ENCODE results near the gene OMD. TPM values are rescaled to one million over a fixed set of nuclear protein-coding genes. Genes with fewer than 3 reads are reported as not detected.

Gene OMD
- total and polyA plus RNA-seq, 2 of the 8 experiments (the other 6 are each of a cell fraction or from before 2014, with no cell fraction given): not detected

DNA sequence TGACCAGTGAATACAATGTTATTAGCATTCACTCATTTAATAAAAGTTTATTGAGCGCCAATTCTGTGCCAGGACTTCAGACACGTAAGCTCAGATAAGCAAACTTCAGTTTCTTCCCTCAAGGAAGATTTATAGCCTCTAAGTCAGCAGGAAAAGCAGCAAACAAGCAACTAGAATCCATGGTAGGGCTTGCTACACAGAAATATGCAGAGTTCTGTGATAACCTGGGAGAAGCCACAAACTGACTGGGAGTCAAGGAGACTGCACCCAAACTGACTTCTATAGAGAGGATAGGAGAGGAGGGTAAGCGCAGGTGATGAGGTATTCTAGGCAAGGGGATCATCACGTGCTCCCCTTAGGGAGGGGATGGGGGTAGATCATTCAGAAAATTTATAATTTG lies 18.5 kb downstream of the OMD start:
- H2BK20ac ChIP-seq (ENCODE audit: low read length): no peak overlapping the region
- CTCF ChIA-PET (ENCODE audit: partially characterized antibody): no interaction called here
- no peak overlapping the region for H3K9ac ChIP-seq (replicated peaks in 1 of 4; ENCODE audit: extremely low read depth in 1 of 4, low read depth in 3 of 4, low read length in 3 of 4)
- H3K79me1 ChIP-seq (ENCODE audit: low read depth, low read length): no peaks in the 10 kb centered on the region
- FAIRE-seq (no peak), DNase-seq (ENCODE audit: low read depth in 1 of 2, low spot score in 2 of 2) (no peak)
- no peaks in the 10 kb centered on the region for H3K36me3 ChIP-seq (ENCODE audit: control insufficient read depth in 2 of 4, insufficient read depth in 4 of 4, low read length in 3 of 4)
- no peak overlapping the region for H2BK12ac ChIP-seq (ENCODE audit: low read depth, low read length)
- H4K5ac ChIP-seq (ENCODE audit: insufficient read length, low read depth, low read length): no peak overlapping the region
- H3K79me2 ChIP-seq (ENCODE audit: control insufficient read depth in 1 of 2, insufficient read depth in 2 of 2, low read length in 2 of 2): 0 out of 4 replicates have a peak, but pooled peaks cover 0 to 4% of the 10 kb centered on the region in 2 experiments
- H3K18ac ChIP-seq (ENCODE audit: extremely low read depth, low read length): no peak overlapping the region
- H4K20me1 ChIP-seq (replicated peaks in 1 of 2; ENCODE audit: control insufficient read depth in 1 of 2, insufficient read depth in 2 of 2, low read length in 2 of 2): no peaks in the 10 kb centered on the region
- no peak overlapping the region for H4K8ac ChIP-seq (ENCODE audit: extremely low read depth, insufficient read depth, low read length)
- H3K4ac ChIP-seq (replicated peaks; ENCODE audit: insufficient read length, low read depth, low read length): no peak overlapping the region
- H2AK5ac ChIP-seq (ENCODE audit: low read depth, low read length): no peak overlapping the region
- no peak overlapping the region for H3K14ac ChIP-seq (ENCODE audit: insufficient read length)
- no peak overlapping the region for H2BK120ac ChIP-seq (replicated peaks; ENCODE audit: low read depth, low read length)
- no peak for TF ChIP-seq GABPA (IDR thresholded peaks at IDR 0.05; ENCODE audit: borderline replicate concordance, insufficient read depth, low read length)
- H3K23me2 ChIP-seq (ENCODE audit: low read depth, low read length): no peaks in the 10 kb centered on the region
- H2BK5ac ChIP-seq (ENCODE audit: low read depth, low read length): no peak overlapping the region
- H3K4me1 ChIP-seq (replicated peaks in 1 of 4; ENCODE audit: control insufficient read depth in 3 of 4, insufficient read depth in 4 of 4, low read length in 3 of 4): no peaks in the 10 kb centered on the region; a peak in 1 of 7 replicates
- no peak overlapping the region for H3K4me3 ChIP-seq (ENCODE audit: extremely low read depth in 1 of 4, insufficient read depth in 2 of 4, low read depth in 3 of 4, low read length in 4 of 4)
- H3K27me3 ChIP-seq (replicated peaks in 1 of 4; ENCODE audit: control insufficient read depth in 3 of 4, extremely low read depth in 1 of 4, insufficient read depth in 3 of 4, low read length in 3 of 4): no peaks in the 10 kb centered on the region
- 81% methylated on average over 4 of the region's 4 CpGs; no CpG with 5 or more reads in 1 of the 2 experiments for WGBS, 2 experiments (ENCODE audit: extremely low coverage in 1 of 2, insufficient coverage in 1 of 2, insufficient read length in 1 of 2, insufficient replicate concordance in 2 of 2, low coverage in 1 of 2, low lambda C conversion rate in 2 of 2, missing lambda C conversion rate in 1 of 2)
- no peak overlapping the region for H4K91ac ChIP-seq (replicated peaks; ENCODE audit: insufficient read length, low read length)
- H2AFZ ChIP-seq (ENCODE audit: low read length): no peak overlapping the region
- H3K23ac ChIP-seq (ENCODE audit: insufficient read length): no peak overlapping the region
- H3K56ac ChIP-seq (replicated peaks; ENCODE audit: insufficient read length, low read depth, low read length): no peak overlapping the region
- POLR2A ChIA-PET (ENCODE audit: partially characterized antibody): no interaction called here
- H3K27ac ChIP-seq (ENCODE audit: low read depth, low read length): no peak overlapping the region
- H3K9me3 ChIP-seq (ENCODE audit: insufficient read depth in 2 of 2, low read depth in 1 of 2, low read length in 1 of 2): no peaks in the 10 kb centered on the region
- H3K4me2 ChIP-seq (ENCODE audit: insufficient read depth in 1 of 2, low read depth in 2 of 2, low read length in 2 of 2): no peak overlapping the region
- no peak overlapping the region for H2BK15ac ChIP-seq (ENCODE audit: low read length)

Data from H1 (cell line).